Gastrocnemius medialis (tissue), 4 donors: ENCODE results near the gene OR5D14. TPM values are rescaled to one million over a fixed set of nuclear protein-coding genes. Genes with fewer than 3 reads are reported as not detected.

Source experiments
- ATAC-seq, 2 donors: fragments of 150-250 bp; one replicate each; pipeline ENCODE4 v1.9.1; 2016
- DNase-seq, 2 donors: peaks; one replicate each; pipeline ENCODE4 v3.0.0-alpha.2; 2019
- H3K27ac ChIP-seq, 4 donors: fragments of 200-600 bp; sonication (generic); 1 replicate in 1 of 4; 2 replicates in 3 of 4; pipeline ENCODE4 v1.5.1; 2016 to 2018; ENCODE audit warnings: mild to moderate bottlenecking in 2 of 4, moderate library complexity in 1 of 4
- H3K27me3 ChIP-seq, 3 donors: fragments of 200-600 bp; sonication (generic) in 2 of 3; 1 replicate in 1 of 3; 2 replicates in 2 of 3; pipeline versions ENCODE4 v1.5.1 to v1.6.0; 2016 to 2019; ENCODE audit warnings: mild to moderate bottlenecking in 1 of 3, moderate library complexity in 1 of 3
- H3K36me3 ChIP-seq, 2 donors: fragments of 200-600 bp; sonication (generic) in 1 of 2; one replicate each; pipeline ENCODE4 v1.5.1; 2017 to 2018
- H3K4me1 ChIP-seq, 2 donors: fragments of 200-600 bp; sonication (generic) in 1 of 2; one replicate each; pipeline ENCODE4 v1.5.1; 2016 to 2017; ENCODE audit warnings: mild to moderate bottlenecking in 2 of 2
- H3K4me3 ChIP-seq, 4 donors: fragments of 200-600 bp; sonication (generic) in 3 of 4; 1 replicate in 1 of 4; 2 replicates in 3 of 4; pipeline ENCODE4 v1.5.1; 2016 to 2019; ENCODE audit warnings: mild to moderate bottlenecking in 2 of 4
- H3K9me3 ChIP-seq, 3 donors: fragments of 200-600 bp; sonication (generic) in 2 of 3; 1 replicate in 1 of 3; 2 replicates in 2 of 3; pipeline ENCODE4 v1.5.1; 2016 to 2019
- POLR2A ChIP-seq, 2 donors: fragments of 450-650 bp; IDR thresholded peaks; one replicate each; pipeline ENCODE4 v1.6.1; 2017; ENCODE audit warnings: antibody characterized with exemption in 2 of 2, mild to moderate bottlenecking in 2 of 2, moderate library complexity in 2 of 2
- in situ Hi-C, 4 donors: fragments of 200-750 bp; cut with MboI; loops; one replicate each; pipeline versions ENCODE4 v1.15.0 to v1.8.0; 2017; ENCODE audit warnings: low sequenced_read_pairs in 4 of 4
- intact Hi-C: fragments of 100-400 bp; cut with DNase I; formaldehyde crosslinking; loops from one replicate; pipeline ENCODE4 v1.15.1; 2023; ENCODE audit warnings: low total_unique reads
- total RNA-seq, 4 donors: library from RNA; depleted of rRNA; stranded (reverse); fragments of >200 nt; gene quantifications; one replicate each; pipeline versions ENCODE4 v1.1.0 to v1.2.3, GENCODE V29; 2016
- TF ChIP-seq, protein P1 (sequence below), 5 experiments: fragments of 450-650 bp in 3 of 5; fragments of 200-600 bp in 2 of 5; sonication (generic) in 2 of 5; IDR thresholded peaks in 4 of 5; conservative IDR thresholded peaks in 1 of 5; 1 replicate in 4 of 5; 2 replicates in 1 of 5; pipeline ENCODE4 v1.5.1; 2016 to 2019; ENCODE audit warnings: antibody characterized with exemption in 5 of 5, mild to moderate bottlenecking in 3 of 5, moderate library complexity in 3 of 5

OR5D14 gene
- total RNA-seq = not detected

DNA sequence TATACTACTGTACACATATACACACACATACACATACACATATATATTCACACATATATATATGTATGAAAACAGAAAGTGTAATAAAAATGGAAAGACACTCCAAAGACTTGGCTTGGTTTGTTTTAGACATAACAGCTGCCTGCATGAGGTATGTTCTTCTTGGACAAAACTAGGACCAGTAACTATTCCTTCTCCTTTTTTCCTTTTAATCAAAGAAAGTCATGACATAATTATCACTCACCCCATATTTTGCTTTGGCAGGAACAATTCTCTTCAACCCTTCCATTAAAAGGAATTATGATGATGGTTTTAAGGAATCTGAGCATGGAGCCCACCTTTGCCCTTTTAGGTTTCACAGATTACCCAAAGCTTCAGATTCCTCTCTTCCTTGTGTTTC is at the start of gene OR5D14:
OR5D14 (plus strand) TSS at position 301 of the 400 bp plus-strand sequence; CDS start at position 301, 0 bp downstream.
- Histone ChIP-seq H3K4me3 (no peak within 1 kb of the TSS), H3K36me3 (no peaks in the 10 kb centered on the region), H3K9me3 (no peaks in the 10 kb centered on the region), H3K4me1 (no peaks in the 10 kb centered on the region), H3K27ac (no peak within 1 kb of the TSS), H3K27me3 (no peaks in the 10 kb centered on the region)
- DNase-seq = no peak
- in situ Hi-C loops (no loop called here), intact Hi-C loops (no loop called here)
- TF ChIP-seq, protein P1, sequence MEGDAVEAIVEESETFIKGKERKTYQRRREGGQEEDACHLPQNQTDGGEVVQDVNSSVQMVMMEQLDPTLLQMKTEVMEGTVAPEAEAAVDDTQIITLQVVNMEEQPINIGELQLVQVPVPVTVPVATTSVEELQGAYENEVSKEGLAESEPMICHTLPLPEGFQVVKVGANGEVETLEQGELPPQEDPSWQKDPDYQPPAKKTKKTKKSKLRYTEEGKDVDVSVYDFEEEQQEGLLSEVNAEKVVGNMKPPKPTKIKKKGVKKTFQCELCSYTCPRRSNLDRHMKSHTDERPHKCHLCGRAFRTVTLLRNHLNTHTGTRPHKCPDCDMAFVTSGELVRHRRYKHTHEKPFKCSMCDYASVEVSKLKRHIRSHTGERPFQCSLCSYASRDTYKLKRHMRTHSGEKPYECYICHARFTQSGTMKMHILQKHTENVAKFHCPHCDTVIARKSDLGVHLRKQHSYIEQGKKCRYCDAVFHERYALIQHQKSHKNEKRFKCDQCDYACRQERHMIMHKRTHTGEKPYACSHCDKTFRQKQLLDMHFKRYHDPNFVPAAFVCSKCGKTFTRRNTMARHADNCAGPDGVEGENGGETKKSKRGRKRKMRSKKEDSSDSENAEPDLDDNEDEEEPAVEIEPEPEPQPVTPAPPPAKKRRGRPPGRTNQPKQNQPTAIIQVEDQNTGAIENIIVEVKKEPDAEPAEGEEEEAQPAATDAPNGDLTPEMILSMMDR (IDR thresholded peaks at IDR 0.05 in 4 of 5, conservative IDR thresholded peaks at IDR 0.05 in 1 of 5) = no peak
- no peak for TF ChIP-seq POLR2A (IDR thresholded peaks at IDR 0.05)
- ATAC-seq = no peak

DNA sequence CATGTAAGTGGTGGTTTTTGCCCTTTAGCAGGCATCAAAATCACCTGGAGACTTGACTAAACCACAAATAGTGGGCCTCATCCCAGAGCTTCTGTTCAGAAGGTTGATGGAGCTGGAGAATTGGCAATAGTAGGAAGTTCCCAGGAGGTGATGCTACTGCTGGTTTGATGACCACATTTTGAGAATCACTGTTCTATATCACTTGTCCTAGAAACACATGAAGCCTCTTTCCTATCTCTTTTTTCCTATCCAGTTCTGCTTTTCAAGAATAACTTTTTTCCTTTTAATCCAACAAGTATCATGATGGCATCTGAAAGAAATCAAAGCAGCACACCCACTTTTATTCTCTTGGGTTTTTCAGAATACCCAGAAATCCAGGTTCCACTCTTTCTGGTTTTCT is 22.2 kb upstream of the OR5D14 start, which contains the start of gene OR5D13:
OR5D13 (plus strand) TSS at position 301 of the 400 bp plus-strand sequence; CDS start at position 301, 0 bp downstream.
- H3K9me3 ChIP-seq = no peaks in the 10 kb centered on the region
- no peaks in the 10 kb centered on the region for H3K27me3 ChIP-seq
- no peak within 1 kb of the TSS for H3K27ac ChIP-seq
- no peaks in the 10 kb centered on the region for H3K36me3 ChIP-seq
- in situ Hi-C loops (no loop called here), intact Hi-C loops (no loop called here)
- no peaks in the 10 kb centered on the region for H3K4me1 ChIP-seq
- no peak within 1 kb of the TSS for H3K4me3 ChIP-seq
- TF ChIP-seq POLR2A (IDR thresholded peaks at IDR 0.05) = no peak
- TF ChIP-seq, protein P1 (IDR thresholded peaks at IDR 0.05 in 4 of 5, conservative IDR thresholded peaks at IDR 0.05 in 1 of 5) = no peak
- ATAC-seq = no peak
- no peak for DNase-seq

DNA sequence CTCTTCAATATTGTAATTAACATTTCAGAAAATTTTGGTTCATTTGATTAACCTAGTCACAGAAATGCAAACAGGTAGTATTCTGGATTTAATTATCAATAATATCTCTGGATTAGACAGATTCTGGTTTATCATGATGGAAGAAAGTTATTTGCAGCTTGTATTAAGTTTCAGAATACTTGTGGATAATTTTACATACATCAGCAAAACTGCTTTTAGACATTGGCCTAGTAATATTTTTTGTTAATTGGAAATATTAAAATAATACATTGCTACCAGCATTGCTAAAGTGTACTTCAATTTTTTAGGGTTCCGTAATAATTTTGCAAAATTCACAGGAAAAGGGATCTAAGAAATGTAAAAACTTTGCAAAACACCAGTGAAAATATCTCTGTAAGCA is 3.8 kb upstream of the OR5D14 start:
- intact Hi-C loops = no loop called here
- Histone ChIP-seq H3K4me1 (no peaks in the 10 kb centered on the region), H3K27me3 (no peaks in the 10 kb centered on the region), H3K36me3 (no peaks in the 10 kb centered on the region), H3K9me3 (no peaks in the 10 kb centered on the region), H3K27ac (no peak overlapping the region), H3K4me3 (no peak overlapping the region)
- DNase-seq (no peak), ATAC-seq (no peak)
- no peak for TF ChIP-seq POLR2A (IDR thresholded peaks at IDR 0.05)
- TF ChIP-seq, protein P1 (IDR thresholded peaks at IDR 0.05 in 4 of 5, conservative IDR thresholded peaks at IDR 0.05 in 1 of 5) = no peak
- in situ Hi-C loops = no loop called here

DNA sequence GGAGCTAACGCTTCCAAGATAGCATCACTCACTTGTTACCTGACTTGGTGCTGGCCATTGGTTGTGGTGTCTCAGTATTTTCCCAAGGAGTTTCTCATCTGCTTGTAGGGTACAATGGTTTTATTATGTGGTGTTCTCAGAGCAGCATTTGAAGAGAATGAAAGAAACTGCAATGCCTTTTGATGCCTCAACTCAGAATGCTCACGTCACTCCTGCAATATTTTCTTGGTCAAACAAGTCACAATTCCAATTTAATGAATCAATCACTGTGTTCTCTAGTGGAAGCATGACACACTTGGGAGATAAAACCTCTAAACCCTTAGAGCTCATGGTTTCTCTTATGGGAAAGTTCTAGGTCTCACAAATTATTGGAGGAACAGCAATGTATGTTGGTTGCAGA is 2.0 kb upstream of the OR5D14 start:
- Histone ChIP-seq H3K9me3 (no peaks in the 10 kb centered on the region), H3K27ac (no peak overlapping the region), H3K36me3 (no peaks in the 10 kb centered on the region), H3K4me1 (no peaks in the 10 kb centered on the region), H3K4me3 (no peak overlapping the region), H3K27me3 (no peaks in the 10 kb centered on the region)
- intact Hi-C loops (no loop called here), in situ Hi-C loops (no loop called here)
- ATAC-seq (no peak), DNase-seq (no peak)
- TF ChIP-seq, protein P1 (IDR thresholded peaks at IDR 0.05 in 4 of 5, conservative IDR thresholded peaks at IDR 0.05 in 1 of 5) = no peak
- no peak for TF ChIP-seq POLR2A (IDR thresholded peaks at IDR 0.05)

DNA sequence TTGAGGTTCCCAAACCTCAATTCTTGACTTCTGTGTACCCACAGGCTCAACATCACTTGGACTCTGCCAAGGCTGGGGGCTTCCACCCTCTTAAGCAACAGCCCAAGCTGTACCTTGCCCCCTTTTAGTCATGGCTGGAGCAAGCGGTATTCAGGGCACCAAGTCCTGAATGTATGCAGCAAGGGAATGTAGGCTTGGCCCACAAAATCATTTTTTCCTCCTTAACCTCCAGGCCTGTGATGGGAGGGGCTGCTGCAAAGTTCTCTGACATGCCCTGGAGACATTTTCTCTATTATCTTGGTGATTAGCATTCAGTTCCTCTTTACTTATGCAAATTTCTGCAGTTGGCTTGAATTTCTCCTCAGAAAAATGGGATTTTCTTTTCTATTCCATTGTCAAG is 10.9 kb downstream of the OR5D14 start:
- no peak overlapping the region for H3K27ac ChIP-seq
- no peaks in the 10 kb centered on the region for H3K4me1 ChIP-seq
- TF ChIP-seq, protein P1 (IDR thresholded peaks at IDR 0.05 in 4 of 5, conservative IDR thresholded peaks at IDR 0.05 in 1 of 5) = no peak
- no peak for TF ChIP-seq POLR2A (IDR thresholded peaks at IDR 0.05)
- in situ Hi-C loops = no loop called here
- ATAC-seq = no peak
- no peak for DNase-seq
- no peaks in the 10 kb centered on the region for H3K9me3 ChIP-seq
- H3K36me3 ChIP-seq = no peaks in the 10 kb centered on the region
- no peaks in the 10 kb centered on the region for H3K27me3 ChIP-seq
- intact Hi-C loops = no loop called here
- H3K4me3 ChIP-seq = no peak overlapping the region
